Endothelial cell of umbilical vein (primary cell): ENCODE data around the gene SEC24C.

ENCODE experiments used
- CTCF ChIP-seq, 2 donors: IDR thresholded peaks; 1 replicate in 1 of 2; 2 replicates in 1 of 2; pipeline ENCODE4 v1.5.1; 2011; ENCODE audit warnings: low read length in 2 of 2, mild to moderate bottlenecking in 2 of 2, moderate library complexity in 2 of 2, control low read depth in 1 of 2, inconsistent platforms in 1 of 2, low read depth in 1 of 2; ENCODE audit not compliant: insufficient read depth in 1 of 2; ENCODE audit errors: extremely low read depth in 1 of 2
- EZH2 ChIP-seq: IDR thresholded peaks from 2 replicates; pipeline ENCODE4 v1.6.1; 2012; ENCODE audit warnings: borderline replicate concordance, low read depth, mild to moderate bottlenecking, moderate library complexity, low read length, inconsistent platforms; ENCODE audit not compliant: severe bottlenecking
- POLR2A ChIP-seq: IDR thresholded peaks from 2 replicates; pipeline ENCODE4 v1.6.1; 2012; ENCODE audit warnings: low read depth, mild to moderate bottlenecking, control low read depth, low read length
- TF ChIP-seq, protein P1 (sequence below): IDR thresholded peaks from 2 replicates; pipeline ENCODE4 v1.6.1; 2011; ENCODE audit not compliant: insufficient read depth, insufficient read length

DNA sequence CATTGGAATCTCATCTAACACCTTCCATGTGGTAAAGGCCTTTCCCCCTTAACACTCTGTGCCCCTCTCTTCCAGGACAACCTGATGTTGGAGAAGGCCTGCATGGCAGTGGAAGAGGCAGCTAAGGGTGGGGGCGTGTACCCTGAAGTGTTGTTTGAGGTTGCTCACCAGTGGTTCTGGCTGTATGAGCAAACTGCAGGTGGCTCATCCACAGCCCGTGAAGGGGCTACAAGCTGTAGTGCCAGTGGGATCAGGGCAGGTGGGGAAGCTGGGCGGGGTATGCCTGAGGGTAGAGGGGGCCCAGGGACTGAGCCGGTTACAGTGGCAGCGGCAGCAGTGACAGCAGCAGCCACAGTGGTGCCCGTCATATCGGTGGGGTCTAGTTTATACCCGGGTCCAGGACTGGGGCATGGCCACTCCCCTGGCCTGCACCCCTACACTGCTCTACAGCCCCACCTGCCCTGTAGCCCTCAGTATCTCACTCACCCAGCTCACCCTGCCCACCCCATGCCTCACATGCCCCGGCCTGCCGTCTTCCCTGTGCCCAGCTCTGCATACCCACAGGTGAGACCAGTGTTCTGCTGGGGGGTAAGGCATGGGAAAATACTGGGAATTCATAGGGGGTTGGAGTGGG is 54.9 kb downstream of the SEC24C start:
- TF ChIP-seq CTCF (IDR thresholded peaks at IDR 0.05; ENCODE audit: extremely low read depth in 1 of 2, insufficient read depth in 1 of 2, low read depth in 1 of 2, low read length in 2 of 2) (no peak), POLR2A (peak; percentile 8), EZH2 (no peak)
- TF ChIP-seq, protein P1, sequence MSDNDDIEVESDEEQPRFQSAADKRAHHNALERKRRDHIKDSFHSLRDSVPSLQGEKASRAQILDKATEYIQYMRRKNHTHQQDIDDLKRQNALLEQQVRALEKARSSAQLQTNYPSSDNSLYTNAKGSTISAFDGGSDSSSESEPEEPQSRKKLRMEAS = no peak
